Dermis blood vessel endothelial cell (primary cell): Measurements from ENCODE around the gene LRP2. TPM values are rescaled to one million over a fixed set of nuclear protein-coding genes. Genes with fewer than 3 reads are reported as not detected.
A peak's percentile ranks its signal among the peaks of the same experiment; 100 is the strongest.
"Not testable (repeated sequence)": the region's sequence is repeated elsewhere in the genome, so short reads cannot be mapped to it uniquely, and the experiment has no call there.

ENCODE experiments used
- DNase-seq: peaks from one replicate; pipeline ENCODE4 v3.0.0; 2010
- total RNA-seq: library from RNA; depleted of rRNA; stranded (reverse); fragments of >200 nt; gene quantifications from 2 replicates; pipeline ENCODE4 v1.2.3, GENCODE V29; 2014

Gene LRP2
- total RNA-seq, 1 donor from 2014 or later: not detected

- no peak for DNase-seq
Observed at GRCh38 chr2:169345486-169346437, 16.6 kb downstream of the LRP2 start.

GRCh38 chr2:169344736-169345485 lies 17.4 kb downstream of the LRP2 start:
- no peak for DNase-seq

- no peak for DNase-seq
Observed at GRCh38 chr2:169343202-169343601, 19.1 kb downstream of the LRP2 start.

GRCh38 chr2:169339657-169340056 lies 22.7 kb downstream of the LRP2 start:
- no peak for DNase-seq

- DNase-seq: no peak
Observed at GRCh38 chr2:169336695-169337094, 25.6 kb downstream of the LRP2 start.

- no peak for DNase-seq
Observed at GRCh38 chr2:169330555-169331198, 31.7 kb downstream of the LRP2 start.

- no peak for DNase-seq
Observed at GRCh38 chr2:169329688-169330554, 32.4 kb downstream of the LRP2 start.

- DNase-seq: no peak
Observed at GRCh38 chr2:169328785-169329184, 33.5 kb downstream of the LRP2 start.

GRCh38 chr2:169327837-169328236 lies 34.5 kb downstream of the LRP2 start:
- not testable (repeated sequence) for DNase-seq

- not testable (repeated sequence) for DNase-seq
Observed at GRCh38 chr2:169325886-169326285, 36.4 kb downstream of the LRP2 start.

GRCh38 chr2:169324581-169325260 lies 37.6 kb downstream of the LRP2 start:
- DNase-seq: no peak

- DNase-seq: no peak
Observed at GRCh38 chr2:169323841-169324240, 38.5 kb downstream of the LRP2 start.

- no peak for DNase-seq
Observed at GRCh38 chr2:169320561-169320960, 41.8 kb downstream of the LRP2 start.

- no peak for DNase-seq
Observed at GRCh38 chr2:169315357-169315756, 47.0 kb downstream of the LRP2 start.

GRCh38 chr2:169308349-169308748 lies 54.0 kb downstream of the LRP2 start:
- DNase-seq: not testable (repeated sequence)

- DNase-seq: not testable (repeated sequence)
Observed at GRCh38 chr2:169304689-169305088, 57.6 kb downstream of the LRP2 start.

GRCh38 chr2:169303579-169304305 lies 58.6 kb downstream of the LRP2 start:
- peak; percentile 2 for DNase-seq

GRCh38 chr2:169302364-169302763 lies 60.0 kb downstream of the LRP2 start:
- no peak for DNase-seq

GRCh38 chr2:169301596-169302335 lies 60.6 kb downstream of the LRP2 start:
- no peak for DNase-seq
